Measurements from ENCODE around the gene FHOD3. TPM values are rescaled to one million over a fixed set of nuclear protein-coding genes. Genes with fewer than 3 reads are reported as not detected.

The FHOD3 gene
- total and polyA plus RNA-seq, 4 donors, result 0.57 to 1.3 (median 1.2) TPM; not detected in 1

DNA sequence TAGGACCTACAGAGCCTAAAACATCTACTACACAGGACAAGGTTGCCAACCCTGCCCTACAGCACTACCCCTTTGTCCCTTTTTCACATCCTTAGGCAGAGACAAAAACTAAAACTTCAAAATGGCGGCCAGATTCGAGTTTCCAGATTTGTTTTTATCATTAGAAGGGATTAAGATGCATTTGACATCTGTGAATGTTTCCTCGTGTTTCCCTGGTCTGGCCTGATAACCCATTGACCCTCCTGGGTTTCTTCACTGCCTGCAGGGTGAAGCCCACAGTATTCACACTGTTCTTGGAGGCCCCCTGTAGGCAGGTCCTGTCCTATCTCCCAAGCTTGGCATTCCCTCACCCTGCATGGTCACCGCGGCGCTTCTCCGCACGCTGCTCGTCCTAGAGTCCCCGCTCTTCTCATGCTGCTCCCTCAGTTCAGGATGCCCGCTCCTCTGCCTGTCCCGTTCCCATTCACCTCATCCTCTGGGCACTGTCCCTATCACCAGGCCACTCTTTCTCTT is 463.7 kb downstream of the FHOD3 start:
- TF ChIP-seq TAF1 (conservative IDR thresholded peaks at IDR 0.05) (no peak), HNF4A (conservative IDR thresholded peaks at IDR 0.05) (no peak), ZBTB33 (IDR thresholded peaks at IDR 0.05) (no peak), YY1 (IDR thresholded peaks at IDR 0.05) (no peak), REST (IDR thresholded peaks at IDR 0.05) (no peak), CTCF (IDR thresholded peaks at IDR 0.05; ENCODE audit: low read depth, low read length, missing input control) (no peak), JUND (IDR thresholded peaks at IDR 0.05) (no peak), GABPA (IDR thresholded peaks at IDR 0.05 in 1 of 2, conservative IDR thresholded peaks at IDR 0.05 in 1 of 2) (no peak), ATF3 (IDR thresholded peaks at IDR 0.05) (no peak), EGR1 (IDR thresholded peaks at IDR 0.05; ENCODE audit: low read depth in 2 of 2) (no peak), RAD21 (IDR thresholded peaks at IDR 0.05) (no peak), FOXA1 (IDR thresholded peaks at IDR 0.05) (no peak), RXRA (IDR thresholded peaks at IDR 0.05) (no peak), SP1 (IDR thresholded peaks at IDR 0.05) (no peak), MAX (IDR thresholded peaks at IDR 0.05) (no peak), HNF4G (IDR thresholded peaks at IDR 0.05) (no peak), FOXA2 (IDR thresholded peaks at IDR 0.05) (no peak)
- no peaks in the 10 kb centered on the region for H3K27me3 ChIP-seq (ENCODE audit: control insufficient read depth in 4 of 4, insufficient read depth in 4 of 4, low read length in 3 of 4)
- 88% methylated on average over 12 of the region's 12 CpGs for WGBS
- H3K4me1 ChIP-seq (ENCODE audit: control insufficient read depth in 4 of 4, insufficient read depth in 4 of 4, low read length in 3 of 4), result no peaks in the 10 kb centered on the region
- H3K36me3 ChIP-seq (ENCODE audit: control insufficient read depth in 4 of 4, insufficient read depth in 3 of 4, low read depth in 1 of 4, low read length in 3 of 4), result no peaks in the 10 kb centered on the region
- H3K9ac ChIP-seq (ENCODE audit: low read depth in 1 of 2, low read length in 2 of 2), result no peak overlapping the region
- no peak overlapping the region for H3K27ac ChIP-seq (ENCODE audit: low read depth in 1 of 2, low read length in 2 of 2)
- no peaks in the 10 kb centered on the region for H3K9me3 ChIP-seq (ENCODE audit: control insufficient read depth in 4 of 4, low read length in 3 of 4)
- DNase-seq (ENCODE audit: low spot score), result no peak
- H3K4me3 ChIP-seq (ENCODE audit: low read depth in 1 of 3, low read length in 3 of 3), result no peak overlapping the region
